H9 (cell line): ENCODE data around the gene ANKRD29. TPM values are rescaled to one million over a fixed set of nuclear protein-coding genes. Genes with fewer than 3 reads are reported as not detected.

ENCODE experiments used
- DNase-seq: peaks from one replicate; pipeline ENCODE4 v3.0.0-alpha.2; 2017
- H2AFZ ChIP-seq: one replicate; pipeline ENCODE4 v1.6.1; 2013; ENCODE audit warnings: mild to moderate bottlenecking, low read length, control low read depth, moderate library complexity
- H2AK5ac ChIP-seq: 2 replicates; pipeline ENCODE4 v1.6.1; 2013; ENCODE audit warnings: low read length, control low read depth, mixed read lengths; ENCODE audit not compliant: insufficient read length
- H2BK120ac ChIP-seq: one replicate; pipeline ENCODE4 v1.6.1; 2013; ENCODE audit warnings: low read depth, mild to moderate bottlenecking, low read length, control low read depth, inconsistent platforms; ENCODE audit not compliant: poor library complexity, severe bottlenecking
- H2BK12ac ChIP-seq: 2 replicates; pipeline ENCODE4 v1.6.1; 2013; ENCODE audit warnings: low read length, control low read depth, mixed read lengths, low read depth; ENCODE audit not compliant: insufficient read length
- H2BK15ac ChIP-seq: 2 replicates; pipeline ENCODE4 v1.6.1; 2013; ENCODE audit warnings: low read depth, low read length, control low read depth
- H2BK20ac ChIP-seq: one replicate; pipeline ENCODE4 v1.6.1; 2013; ENCODE audit warnings: low read depth, mild to moderate bottlenecking, low read length, control low read depth, inconsistent platforms; ENCODE audit not compliant: poor library complexity, severe bottlenecking
- H2BK5ac ChIP-seq: 2 replicates; pipeline ENCODE4 v1.6.1; 2013; ENCODE audit warnings: low read length, control low read depth, mixed read lengths; ENCODE audit not compliant: insufficient read length
- H3K14ac ChIP-seq: 2 replicates; pipeline ENCODE4 v1.6.1; 2013; ENCODE audit warnings: low read length, control low read depth; ENCODE audit not compliant: insufficient read depth
- H3K18ac ChIP-seq: 2 replicates; pipeline ENCODE4 v1.6.1; 2013; ENCODE audit warnings: low read depth, mild to moderate bottlenecking, mixed read lengths, low read length, control low read depth; ENCODE audit not compliant: insufficient read length
- H3K23ac ChIP-seq: 2 replicates; pipeline ENCODE4 v1.6.1; 2013; ENCODE audit warnings: low read length, control low read depth, mixed read lengths, low read depth; ENCODE audit not compliant: insufficient read length
- H3K23me2 ChIP-seq: 2 replicates; pipeline ENCODE4 v1.6.1; 2013; ENCODE audit warnings: low read depth, mild to moderate bottlenecking, mixed read lengths, low read length, control low read depth; ENCODE audit not compliant: insufficient read length, poor library complexity, severe bottlenecking
- H3K27ac ChIP-seq: 2 replicates; pipeline ENCODE4 v1.5.1; 2013; ENCODE audit warnings: low read length, control low read depth, mixed read lengths, low read depth; ENCODE audit not compliant: insufficient read length
- H3K27me3 ChIP-seq: 2 replicates; pipeline ENCODE4 v1.6.1; 2013; ENCODE audit warnings: low read length, control low read depth, inconsistent platforms; ENCODE audit not compliant: insufficient read depth
- H3K4ac ChIP-seq: 2 replicates; pipeline ENCODE4 v1.6.1; 2013; ENCODE audit warnings: low read depth, mild to moderate bottlenecking, control low read depth, inconsistent platforms, low read length, moderate library complexity
- H3K4me1 ChIP-seq: 2 replicates; pipeline ENCODE4 v1.6.1; 2013; ENCODE audit warnings: low read length, control low read depth, inconsistent platforms; ENCODE audit not compliant: insufficient read depth
- H3K4me2 ChIP-seq: 2 replicates; pipeline ENCODE4 v1.6.1; 2013; ENCODE audit warnings: low read length, control low read depth, mixed read lengths; ENCODE audit not compliant: insufficient read length, insufficient read depth
- H3K56ac ChIP-seq: 2 replicates; pipeline ENCODE4 v1.6.1; 2013; ENCODE audit warnings: low read depth, mild to moderate bottlenecking, mixed read lengths, low read length, control low read depth; ENCODE audit not compliant: insufficient read length
- H3K79me1 ChIP-seq: 2 replicates; pipeline ENCODE4 v1.6.1; 2013; ENCODE audit warnings: low read depth, mild to moderate bottlenecking, moderate library complexity, low read length, control low read depth, inconsistent platforms; ENCODE audit not compliant: insufficient read depth, poor library complexity, severe bottlenecking
- H3K79me2 ChIP-seq: 2 replicates; pipeline ENCODE4 v1.6.1; 2013; ENCODE audit warnings: low read length, control low read depth, inconsistent platforms; ENCODE audit not compliant: insufficient read depth
- H3K9ac ChIP-seq: 2 replicates; pipeline ENCODE4 v1.6.1; 2013; ENCODE audit warnings: low read length, control low read depth, mixed read lengths; ENCODE audit not compliant: insufficient read length; ENCODE audit errors: extremely low read depth
- H3K9me3 ChIP-seq: one replicate; pipeline ENCODE4 v1.6.1; 2013; ENCODE audit warnings: low read depth, low read length, inconsistent platforms; ENCODE audit not compliant: control insufficient read depth
- H3T11ph ChIP-seq: one replicate; pipeline ENCODE4 v1.6.1; 2013; ENCODE audit warnings: mild to moderate bottlenecking, low read length, control low read depth, inconsistent platforms
- H4K20me1 ChIP-seq: one replicate; pipeline ENCODE4 v1.6.1; 2013; ENCODE audit not compliant: control insufficient read depth, insufficient read length, insufficient read depth
- H4K5ac ChIP-seq: 2 replicates; pipeline ENCODE4 v1.6.1; 2013; ENCODE audit warnings: low read depth, mild to moderate bottlenecking, mixed read lengths, low read length, control low read depth; ENCODE audit not compliant: insufficient read length
- H4K8ac ChIP-seq: replicated peaks from 2 replicates; pipeline ENCODE4 v1.6.1; 2013; ENCODE audit warnings: low read length, control low read depth, mixed read lengths, low read depth; ENCODE audit not compliant: insufficient read length
- H4K91ac ChIP-seq: 2 replicates; pipeline ENCODE4 v1.6.1; 2013; ENCODE audit warnings: low read depth, mild to moderate bottlenecking, moderate library complexity, mixed read lengths, low read length, control low read depth; ENCODE audit not compliant: insufficient read length
- H3K27ac Mint-ChIP-seq, 3 experiments: 2 replicates in 2 of 3; 3 replicates in 1 of 3; pipeline ENCODE4 v1.8.0; 2020 to 2021; ENCODE audit warnings: mixed read lengths in 3 of 3, mild to moderate bottlenecking in 1 of 3, moderate library complexity in 1 of 3
- H3K27me3 Mint-ChIP-seq: 2 replicates; pipeline ENCODE4 v1.8.0; 2021; ENCODE audit warnings: low read depth, mild to moderate bottlenecking, moderate library complexity, mixed read lengths
- H3K36me3 Mint-ChIP-seq, 3 experiments: 2 replicates in 2 of 3; 3 replicates in 1 of 3; pipeline ENCODE4 v1.8.0; 2020 to 2021; ENCODE audit warnings: low read depth in 3 of 3, mixed read lengths in 3 of 3; ENCODE audit not compliant: insufficient read depth in 1 of 3
- H3K4me1 Mint-ChIP-seq, 2 experiments: 2 replicates each; pipeline ENCODE4 v1.8.0; 2020; ENCODE audit warnings: mixed read lengths in 2 of 2
- H3K4me3 Mint-ChIP-seq, 2 experiments: 2 replicates in 1 of 2; 3 replicates in 1 of 2; pipeline ENCODE4 v1.8.0; 2020 to 2021; ENCODE audit warnings: mild to moderate bottlenecking in 2 of 2, mixed read lengths in 2 of 2, moderate library complexity in 1 of 2
- H3K9me3 Mint-ChIP-seq, 2 experiments: 2 replicates in 1 of 2; 3 replicates in 1 of 2; pipeline ENCODE4 v1.8.0; 2020; ENCODE audit warnings: mild to moderate bottlenecking in 2 of 2, mixed read lengths in 2 of 2, moderate library complexity in 1 of 2
- CTCF ChIP-seq: fragments of 200-600 bp; sonication (generic); conservative IDR thresholded peaks from 3 replicates; pipeline ENCODE4 v1.8.0; 2021; ENCODE audit warnings: antibody characterized with exemption, mild to moderate bottlenecking
- WGBS: extraction: QIAGEN DNeasy Blood & Tissue Kit; methylation state at CpG from one replicate; pipeline ENCODE4 v1.1.7; 2013; ENCODE audit warnings: missing lambda C conversion rate, low lambda C conversion rate, mixed read lengths; ENCODE audit not compliant: insufficient read length; ENCODE audit errors: extremely low coverage; 5-methylcytosine and 5-hydroxymethylcytosine counted together
- total RNA-seq: library from RNA; stranded (reverse); gene quantifications from 2 replicates; pipeline ENCODE4 v1.2.1, GENCODE V29; 2021

ANKRD29 gene
- total RNA-seq, 1 experiment from 2014 or later: 2.1 TPM

- Histone ChIP-seq H2BK5ac (no peak overlapping the region), H4K91ac (no peak overlapping the region), H2BK20ac (no peak overlapping the region), H3K79me1 (no peaks in the 10 kb centered on the region), H3K4me2 (no peak overlapping the region), H3K18ac (no peak overlapping the region), H3K4ac (no peak overlapping the region), H4K8ac (no peak overlapping the region), H2AK5ac (no peak overlapping the region), H2BK120ac (no peak overlapping the region), H3T11ph (no peak overlapping the region), H3K9me3 (no peaks in the 10 kb centered on the region), H3K9ac (no peak overlapping the region), H3K4me1 (peaks cover 5% of the 10 kb centered on the region; the same call in 1 of the 2 replicates), H2BK15ac (no peak overlapping the region), H3K27me3 (no peaks in the 10 kb centered on the region), H2BK12ac (no peak overlapping the region), H3K14ac (no peak overlapping the region), H3K79me2 (no peaks in the 10 kb centered on the region), H3K56ac (no peak overlapping the region), H4K20me1 (no peaks in the 10 kb centered on the region), H3K27ac (no peak overlapping the region), H3K23me2 (no peaks in the 10 kb centered on the region), H4K5ac (no peak overlapping the region), H2AFZ (no peak overlapping the region), H3K23ac (no peak overlapping the region)
- no CpG with 5 or more reads among the region's 1 CpG for WGBS
- Mint-ChIP-seq H3K4me3 (no peak overlapping the region), H3K9me3 (no peaks in the 10 kb centered on the region), H3K27ac (no peak overlapping the region), H3K36me3 (no peaks in the 10 kb centered on the region), H3K27me3 (peaks cover 2% of the 10 kb centered on the region; the same call in 1 of the 2 replicates), H3K4me1 (peaks cover 12 to 15% of the 10 kb centered on the region in 2 experiments)
- no peak for TF ChIP-seq CTCF
- DNase-seq: no peak
These were observed 30.1 kb downstream of the ANKRD29 start for GRCh38 chr18:23632615-23633014.
